Left ventricle myocardium inferior (tissue), 1 donor: ENCODE data around the gene RADX. TPM values are rescaled to one million over a fixed set of nuclear protein-coding genes. Genes with fewer than 3 reads are reported as not detected.

Experiments
- DNase-seq: peaks from one replicate; pipeline ENCODE4 v3.0.0-alpha.2; 2020
- H3K27ac ChIP-seq: fragments of 200-600 bp; replicated peaks from 2 replicates; pipeline ENCODE4 v1.8.0; 2021
- H3K27me3 ChIP-seq: fragments of 200-600 bp; 2 replicates; pipeline ENCODE4 v1.8.0; 2021; ENCODE audit warnings: low read depth
- H3K36me3 ChIP-seq: fragments of 200-600 bp; 2 replicates; pipeline ENCODE4 v1.8.0; 2021
- H3K4me1 ChIP-seq: fragments of 200-600 bp; 2 replicates; pipeline ENCODE4 v1.8.0; 2021
- H3K4me3 ChIP-seq: fragments of 200-600 bp; 2 replicates; pipeline ENCODE4 v1.8.0; 2021; ENCODE audit warnings: mild to moderate bottlenecking, moderate library complexity
- H3K9me3 ChIP-seq: fragments of 200-600 bp; replicated peaks from 2 replicates; pipeline ENCODE4 v1.8.0; 2021
- intact Hi-C: fragments of 100-400 bp; cut with micrococcal nuclease; formaldehyde crosslinking; loops from one replicate; pipeline ENCODE4 v1.11.0; 2022
- microRNA-seq: library from miRNA; unstranded; fragments of <30 nt; microRNA quantifications from one replicate; pipeline ENCODE4 v1.2.0, GENCODE V29; 2020
- total RNA-seq: library from RNA; stranded (reverse); fragmentation: NEBNext Ultra II Directional; extraction: Animal tissue kit (Norgen Biotek cat#: 25700); gene quantifications from one replicate; pipeline ENCODE4 v1.2.1, GENCODE V29; 2021
- TF ChIP-seq, protein P1 (sequence below): fragments of 200-600 bp; IDR thresholded peaks from 2 replicates; pipeline ENCODE4 v1.8.0; 2021; ENCODE audit warnings: antibody characterized with exemption, mild to moderate bottlenecking, borderline replicate concordance
- donor health status: DM: no; HTN: yes; CAD: no; lungs with severe emphysema.

RADX gene
- total RNA-seq, 1 donor from 2014 or later: 2.3 TPM

GRCh38 chrX:106716463-106716862 is 104.7 kb downstream of the RADX start:
- intact Hi-C loops: no loop called here
- H3K4me1 ChIP-seq: no peaks in the 10 kb centered on the region
- H3K36me3 ChIP-seq: no peaks in the 10 kb centered on the region
- DNase-seq: no peak
- no peak overlapping the region for H3K27ac ChIP-seq
- no peaks in the 10 kb centered on the region for H3K27me3 ChIP-seq
- no peaks in the 10 kb centered on the region for H3K9me3 ChIP-seq
- TF ChIP-seq, protein P1, sequence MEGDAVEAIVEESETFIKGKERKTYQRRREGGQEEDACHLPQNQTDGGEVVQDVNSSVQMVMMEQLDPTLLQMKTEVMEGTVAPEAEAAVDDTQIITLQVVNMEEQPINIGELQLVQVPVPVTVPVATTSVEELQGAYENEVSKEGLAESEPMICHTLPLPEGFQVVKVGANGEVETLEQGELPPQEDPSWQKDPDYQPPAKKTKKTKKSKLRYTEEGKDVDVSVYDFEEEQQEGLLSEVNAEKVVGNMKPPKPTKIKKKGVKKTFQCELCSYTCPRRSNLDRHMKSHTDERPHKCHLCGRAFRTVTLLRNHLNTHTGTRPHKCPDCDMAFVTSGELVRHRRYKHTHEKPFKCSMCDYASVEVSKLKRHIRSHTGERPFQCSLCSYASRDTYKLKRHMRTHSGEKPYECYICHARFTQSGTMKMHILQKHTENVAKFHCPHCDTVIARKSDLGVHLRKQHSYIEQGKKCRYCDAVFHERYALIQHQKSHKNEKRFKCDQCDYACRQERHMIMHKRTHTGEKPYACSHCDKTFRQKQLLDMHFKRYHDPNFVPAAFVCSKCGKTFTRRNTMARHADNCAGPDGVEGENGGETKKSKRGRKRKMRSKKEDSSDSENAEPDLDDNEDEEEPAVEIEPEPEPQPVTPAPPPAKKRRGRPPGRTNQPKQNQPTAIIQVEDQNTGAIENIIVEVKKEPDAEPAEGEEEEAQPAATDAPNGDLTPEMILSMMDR: no peak
- H3K4me3 ChIP-seq: no peak overlapping the region

DNA sequence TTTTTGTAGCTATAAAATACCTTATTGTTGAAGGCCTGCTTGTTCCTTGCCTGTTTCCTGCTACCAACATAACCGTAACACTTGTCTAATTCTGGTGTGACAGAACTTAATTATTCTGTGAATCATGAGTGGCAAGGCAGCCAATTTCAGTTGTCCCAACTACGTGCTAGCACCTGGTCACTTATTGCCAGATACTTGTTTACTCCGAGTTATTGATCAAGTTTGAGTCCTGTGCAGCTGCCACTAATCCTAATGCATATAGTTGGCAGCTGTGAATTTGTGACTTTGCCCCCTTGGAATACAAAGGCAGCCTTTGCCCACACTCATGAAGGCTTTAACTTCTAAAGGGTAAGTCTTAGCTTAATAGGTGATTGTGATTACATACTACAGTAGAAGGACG is 106.9 kb downstream of the RADX start:
- TF ChIP-seq, protein P1: no peak
- Histone ChIP-seq H3K36me3 (no peaks in the 10 kb centered on the region), H3K9me3 (no peaks in the 10 kb centered on the region), H3K4me3 (no peak overlapping the region), H3K27ac (no peak overlapping the region), H3K4me1 (no peaks in the 10 kb centered on the region), H3K27me3 (no peaks in the 10 kb centered on the region)
- intact Hi-C loops: no loop called here
- DNase-seq: no peak

DNA sequence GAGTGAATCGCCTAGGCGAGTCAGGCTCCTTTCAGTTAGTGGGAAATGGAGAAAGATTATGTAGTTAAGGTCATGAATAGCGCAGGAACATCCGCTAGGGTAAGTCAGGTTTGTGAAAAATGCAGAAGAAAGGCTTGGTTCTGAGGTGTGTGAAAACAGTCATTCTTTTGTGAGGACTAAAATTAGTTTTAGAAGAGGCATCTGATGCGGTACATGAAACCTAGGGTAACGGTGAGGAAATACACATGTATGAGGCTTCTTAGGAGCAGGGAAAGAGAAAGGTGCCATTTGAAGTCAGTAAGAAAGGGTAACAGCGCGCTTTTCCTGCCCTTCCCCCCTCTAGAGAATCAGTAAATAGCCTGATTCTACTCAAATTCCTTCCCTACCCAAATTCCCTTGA is 114.2 kb downstream of the RADX start:
- no peak for DNase-seq
- TF ChIP-seq, protein P1: no peak
- peaks cover 9% of the 10 kb centered on the region for H3K27me3 ChIP-seq
- no peaks in the 10 kb centered on the region for H3K4me1 ChIP-seq
- H3K27ac ChIP-seq: no peak overlapping the region
- H3K9me3 ChIP-seq: no peaks in the 10 kb centered on the region
- intact Hi-C loops: no loop called here
- H3K4me3 ChIP-seq: peak overlapping the region; percentile 66
- no peaks in the 10 kb centered on the region for H3K36me3 ChIP-seq

- intact Hi-C loops: no loop called here
These were observed 115.0 kb downstream of the RADX start, which contains the start of gene RNF128 for GRCh38 chrX:106726485-106727437. TSS of gene RNF128 (plus strand) at chrX:106726701. CDS start at chrX:106726914, 213 bp downstream.

DNA sequence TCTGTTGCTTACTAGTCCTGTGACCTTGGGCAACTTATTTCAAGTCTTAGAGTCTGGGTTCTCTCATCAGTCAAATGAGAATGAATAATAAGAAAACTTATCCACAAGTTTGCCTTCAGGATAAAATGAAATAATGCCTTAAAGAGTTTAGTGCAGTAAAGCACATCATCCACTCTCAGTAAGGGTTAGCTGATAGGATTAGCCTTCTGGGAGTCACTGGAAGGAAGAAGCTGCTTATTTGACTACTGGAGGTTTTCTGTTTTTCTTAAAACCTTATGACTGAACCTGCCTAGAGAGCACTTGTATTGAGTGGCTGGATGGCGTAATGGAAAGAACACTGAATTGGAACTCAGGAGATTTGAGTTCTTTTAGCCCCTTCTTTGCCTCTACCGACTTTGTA is 116.6 kb downstream of the RADX start:
- H3K4me3 ChIP-seq: no peak overlapping the region
- intact Hi-C loops: no loop called here
- H3K4me1 ChIP-seq: no peaks in the 10 kb centered on the region
- TF ChIP-seq, protein P1: no peak
- no peak for DNase-seq
- no peak overlapping the region for H3K27ac ChIP-seq
- H3K9me3 ChIP-seq: no peaks in the 10 kb centered on the region
- H3K36me3 ChIP-seq: no peaks in the 10 kb centered on the region
- H3K27me3 ChIP-seq: peaks cover 9% of the 10 kb centered on the region

More at GRCh38 chrX:106726485-106727437, 115.0 kb downstream of the RADX start, which contains the start of gene RNF128:
- no peaks in the 10 kb centered on the region for H3K36me3 ChIP-seq
- H3K4me1 ChIP-seq: no peaks in the 10 kb centered on the region
- peaks cover 9% of the 10 kb centered on the region for H3K27me3 ChIP-seq
- TF ChIP-seq, protein P1: no peak
- H3K9me3 ChIP-seq: no peaks in the 10 kb centered on the region
- H3K27ac ChIP-seq: no peak within 1 kb of the TSS
- H3K4me3 ChIP-seq: peak within 1 kb of the TSS; percentile 66
- no peak for DNase-seq

Small RNA genes lying within 50 kb of the gene (microRNA-seq; reads per million reads assigned to microRNA genes)
- not detected for gene MIR548AN

Other genes with a start within 250 kb of the RADX start
- gene RNF128, start 114.7 kb downstream of the RADX start, total RNA-seq: 0.36 TPM
- gene TBC1D8B, start 190.7 kb downstream of the RADX start, total RNA-seq: 2.0 TPM